Measurements from ENCODE around the gene LARP1. TPM values are rescaled to one million over a fixed set of nuclear protein-coding genes. Genes with fewer than 3 reads are reported as not detected.
"Not testable (repeated sequence)": the region's sequence is repeated elsewhere in the genome, so short reads cannot be mapped to it uniquely, and the experiment has no call there.

Gene LARP1
- polyA plus RNA-seq, 1 donor (not counting 4 experiments of a cell fraction or from before 2014, with no cell fraction given), result 65.6 TPM

GRCh38 chr5:154758977-154759376 is 3.8 kb downstream of the LARP1 start:
- no peaks in the 10 kb centered on the region for H3K9me3 ChIP-seq (ENCODE audit: control insufficient read depth, low read depth, low read length)
- peaks cover 86% of the 10 kb centered on the region for H3K79me2 ChIP-seq (ENCODE audit: control insufficient read depth, insufficient read depth, low read length)
- FAIRE-seq (no peak), DNase-seq (ENCODE audit: low read depth, low spot score) (no peak)
- dilution Hi-C loops (cut with MboI; ENCODE audit: extremely low pct_ligation_motif_present, low sequenced_read_pairs), result no loop called here
- H2AFZ ChIP-seq (ENCODE audit: control insufficient read depth, low read length), result no peak overlapping the region
- H3K27me3 ChIP-seq (ENCODE audit: control insufficient read depth, extremely low read depth, insufficient read depth, low read length), result no peaks in the 10 kb centered on the region
- no peaks in the 10 kb centered on the region for H3K9me1 ChIP-seq (ENCODE audit: control insufficient read depth, extremely low read depth, insufficient read depth, low read length)
- H3K4me1 ChIP-seq (ENCODE audit: control insufficient read depth, extremely low read depth, insufficient read depth, low read length), result peaks cover 33% of the 10 kb centered on the region
- peak overlapping the region; percentile 61 for H3K27ac ChIP-seq (ENCODE audit: control insufficient read depth, insufficient read depth, low read length)
- peaks cover 43% of the 10 kb centered on the region for H4K20me1 ChIP-seq (ENCODE audit: control insufficient read depth, extremely low read depth, insufficient read depth, low read length)
- peak overlapping the region in 1 of 3 experiments; percentile 9 for H3K4me3 ChIP-seq (ENCODE audit: control insufficient read depth in 2 of 3, extremely low read depth in 1 of 3, insufficient read depth in 2 of 3, low read depth in 1 of 3, low read length in 3 of 3)
- H3K9ac ChIP-seq (ENCODE audit: control insufficient read depth, extremely low read depth, insufficient read depth, low read length), result no peak overlapping the region
- no peaks in the 10 kb centered on the region for H3K36me3 ChIP-seq (ENCODE audit: control insufficient read depth in 2 of 2, extremely low read depth in 1 of 2, insufficient read depth in 2 of 2, low read length in 2 of 2)
- H3K4me2 ChIP-seq (ENCODE audit: control insufficient read depth, extremely low read depth, insufficient read depth, low read depth, low read length), result peak overlapping the region; percentile 57
- TF ChIP-seq, protein P1, sequence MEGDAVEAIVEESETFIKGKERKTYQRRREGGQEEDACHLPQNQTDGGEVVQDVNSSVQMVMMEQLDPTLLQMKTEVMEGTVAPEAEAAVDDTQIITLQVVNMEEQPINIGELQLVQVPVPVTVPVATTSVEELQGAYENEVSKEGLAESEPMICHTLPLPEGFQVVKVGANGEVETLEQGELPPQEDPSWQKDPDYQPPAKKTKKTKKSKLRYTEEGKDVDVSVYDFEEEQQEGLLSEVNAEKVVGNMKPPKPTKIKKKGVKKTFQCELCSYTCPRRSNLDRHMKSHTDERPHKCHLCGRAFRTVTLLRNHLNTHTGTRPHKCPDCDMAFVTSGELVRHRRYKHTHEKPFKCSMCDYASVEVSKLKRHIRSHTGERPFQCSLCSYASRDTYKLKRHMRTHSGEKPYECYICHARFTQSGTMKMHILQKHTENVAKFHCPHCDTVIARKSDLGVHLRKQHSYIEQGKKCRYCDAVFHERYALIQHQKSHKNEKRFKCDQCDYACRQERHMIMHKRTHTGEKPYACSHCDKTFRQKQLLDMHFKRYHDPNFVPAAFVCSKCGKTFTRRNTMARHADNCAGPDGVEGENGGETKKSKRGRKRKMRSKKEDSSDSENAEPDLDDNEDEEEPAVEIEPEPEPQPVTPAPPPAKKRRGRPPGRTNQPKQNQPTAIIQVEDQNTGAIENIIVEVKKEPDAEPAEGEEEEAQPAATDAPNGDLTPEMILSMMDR (optimal IDR thresholded peaks at IDR 0.05 in 1 of 3, IDR thresholded peaks at IDR 0.05 in 1 of 3, conservative IDR thresholded peaks at IDR 0.05 in 1 of 3; ENCODE audit: extremely low read depth in 1 of 3, insufficient read depth in 2 of 3, low read length in 3 of 3), result no peak

- H3K27me3 ChIP-seq (ENCODE audit: control insufficient read depth, extremely low read depth, insufficient read depth, low read length); H3K9me3 ChIP-seq (ENCODE audit: control insufficient read depth, low read depth, low read length); H3K9me1 ChIP-seq (ENCODE audit: control insufficient read depth, extremely low read depth, insufficient read depth, low read length); H3K36me3 ChIP-seq (ENCODE audit: control insufficient read depth in 2 of 2, extremely low read depth in 1 of 2, insufficient read depth in 2 of 2, low read length in 2 of 2); dilution Hi-C loops (cut with MboI; ENCODE audit: extremely low pct_ligation_motif_present, low sequenced_read_pairs); H3K9ac ChIP-seq (ENCODE audit: control insufficient read depth, extremely low read depth, insufficient read depth, low read length); H2AFZ ChIP-seq (ENCODE audit: control insufficient read depth, low read length); FAIRE-seq; H3K4me3 ChIP-seq (ENCODE audit: control insufficient read depth in 2 of 3, extremely low read depth in 1 of 3, insufficient read depth in 2 of 3, low read depth in 1 of 3, low read length in 3 of 3); H3K4me2 ChIP-seq (ENCODE audit: control insufficient read depth, extremely low read depth, insufficient read depth, low read depth, low read length); DNase-seq (ENCODE audit: low read depth, low spot score): not testable (repeated sequence)
- Histone ChIP-seq H3K79me2 (ENCODE audit: control insufficient read depth, insufficient read depth, low read length) (peaks cover 95% of the 10 kb centered on the region), H3K27ac (ENCODE audit: control insufficient read depth, insufficient read depth, low read length) (peak overlapping the region; percentile 37), H4K20me1 (ENCODE audit: control insufficient read depth, extremely low read depth, insufficient read depth, low read length) (peaks cover 46% of the 10 kb centered on the region), H3K4me1 (ENCODE audit: control insufficient read depth, extremely low read depth, insufficient read depth, low read length) (peaks cover 26% of the 10 kb centered on the region)
Measured at GRCh38 chr5:154759868-154760267, 4.7 kb downstream of the LARP1 start.

- H4K20me1 ChIP-seq (ENCODE audit: control insufficient read depth, extremely low read depth, insufficient read depth, low read length), result peaks cover 55% of the 10 kb centered on the region
- dilution Hi-C loops (cut with MboI; ENCODE audit: extremely low pct_ligation_motif_present, low sequenced_read_pairs), result no loop called here
- H3K79me2 ChIP-seq (ENCODE audit: control insufficient read depth, insufficient read depth, low read length), result peaks cover 99% of the 10 kb centered on the region
- H2AFZ ChIP-seq (ENCODE audit: control insufficient read depth, low read length), result no peak overlapping the region
- H3K27me3 ChIP-seq (ENCODE audit: control insufficient read depth, extremely low read depth, insufficient read depth, low read length), result no peaks in the 10 kb centered on the region
- FAIRE-seq (no peak), DNase-seq (ENCODE audit: low read depth, low spot score) (no peak)
- no peaks in the 10 kb centered on the region for H3K36me3 ChIP-seq (ENCODE audit: control insufficient read depth in 2 of 2, extremely low read depth in 1 of 2, insufficient read depth in 2 of 2, low read length in 2 of 2)
- H3K9ac ChIP-seq (ENCODE audit: control insufficient read depth, extremely low read depth, insufficient read depth, low read length), result no peak overlapping the region
- H3K9me1 ChIP-seq (ENCODE audit: control insufficient read depth, extremely low read depth, insufficient read depth, low read length), result peaks cover 3% of the 10 kb centered on the region
- TF ChIP-seq EZH2 (IDR thresholded peaks at IDR 0.05; ENCODE audit: low read length), result no peak
- TF ChIP-seq, protein P1 (optimal IDR thresholded peaks at IDR 0.05 in 1 of 3, IDR thresholded peaks at IDR 0.05 in 1 of 3, conservative IDR thresholded peaks at IDR 0.05 in 1 of 3; ENCODE audit: extremely low read depth in 1 of 3, insufficient read depth in 2 of 3, low read length in 3 of 3), result no peak
- no peak overlapping the region for H3K4me3 ChIP-seq (ENCODE audit: control insufficient read depth in 2 of 3, extremely low read depth in 1 of 3, insufficient read depth in 2 of 3, low read depth in 1 of 3, low read length in 3 of 3)
- peak overlapping the region; percentile 3 for H3K27ac ChIP-seq (ENCODE audit: control insufficient read depth, insufficient read depth, low read length)
- no peaks in the 10 kb centered on the region for H3K9me3 ChIP-seq (ENCODE audit: control insufficient read depth, low read depth, low read length)
- H3K4me1 ChIP-seq (ENCODE audit: control insufficient read depth, extremely low read depth, insufficient read depth, low read length), result peaks cover 30% of the 10 kb centered on the region
- H3K4me2 ChIP-seq (ENCODE audit: control insufficient read depth, extremely low read depth, insufficient read depth, low read depth, low read length), result peak overlapping the region; percentile 6
Measured at GRCh38 chr5:154761046-154761736, 6.0 kb downstream of the LARP1 start.
